Anterior cingulate cortex (tissue), 58 donors: Measurements from ENCODE around the gene MPZL2.

Experiments
- DNase-seq, 58 donors: peaks; one replicate each; lab custom pipeline; 2025; lab: John Stamatoyannopoulos, UW

MPZL2 gene

GRCh38 chr11:118245936-118246562, 18.0 kb downstream of the MPZL2 start:
- no peak for DNase-seq

DNA sequence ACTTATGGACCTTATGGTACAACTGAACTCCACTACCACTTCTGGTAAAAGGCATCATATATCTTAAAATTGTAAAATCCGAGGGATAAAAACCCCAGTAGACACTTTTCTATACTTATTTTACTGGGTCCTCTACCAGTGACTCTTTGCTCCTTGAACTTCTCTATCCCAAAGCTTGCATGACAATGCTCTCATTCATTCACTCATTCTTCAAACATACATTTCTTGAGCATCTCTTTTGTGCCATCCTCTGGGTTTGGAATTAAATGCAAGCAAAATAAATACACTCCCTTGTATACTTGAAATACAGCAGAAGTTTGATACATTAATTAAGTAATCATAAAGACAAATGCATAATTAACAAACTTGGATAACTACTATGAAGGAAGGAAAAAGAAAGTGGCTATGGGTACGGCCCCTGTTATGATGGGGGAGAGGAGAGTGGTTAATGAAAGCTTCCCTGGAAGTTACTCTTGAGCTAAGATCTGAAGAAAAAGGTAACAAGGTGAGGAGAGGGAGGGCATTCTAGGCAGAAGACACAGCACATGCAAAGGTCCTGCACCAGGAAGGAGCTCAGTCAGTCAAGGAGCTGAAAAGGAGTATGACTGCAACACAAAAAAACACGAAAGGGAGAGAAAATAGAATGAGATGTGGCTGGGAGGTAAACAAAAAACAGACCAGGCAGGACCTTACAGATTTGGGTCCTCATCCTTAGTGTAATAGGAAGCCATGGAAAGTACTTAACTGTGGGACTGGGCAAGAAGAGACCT, 19.9 kb downstream of the MPZL2 start:
- no peak for DNase-seq

DNA sequence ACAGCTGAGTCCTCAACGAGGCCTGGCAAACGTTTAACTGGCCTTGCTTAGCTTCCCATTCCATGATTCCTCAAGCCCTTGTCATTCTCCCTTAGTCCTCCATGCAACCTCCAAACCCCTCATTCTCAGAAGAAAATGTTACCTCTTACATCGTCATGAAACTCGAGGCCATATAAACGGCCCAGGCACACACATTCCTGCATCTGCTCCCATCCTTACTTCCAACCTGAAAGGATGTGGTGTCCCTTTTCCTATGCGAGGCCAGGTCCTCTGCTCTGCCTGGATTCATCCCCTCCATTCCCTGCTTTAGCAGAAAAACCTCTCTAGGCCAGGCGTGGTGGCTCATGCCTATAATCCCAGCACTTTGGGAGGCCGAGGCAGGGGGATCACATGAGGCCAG, 20.9 kb downstream of the MPZL2 start:
- no peak for DNase-seq

DNA sequence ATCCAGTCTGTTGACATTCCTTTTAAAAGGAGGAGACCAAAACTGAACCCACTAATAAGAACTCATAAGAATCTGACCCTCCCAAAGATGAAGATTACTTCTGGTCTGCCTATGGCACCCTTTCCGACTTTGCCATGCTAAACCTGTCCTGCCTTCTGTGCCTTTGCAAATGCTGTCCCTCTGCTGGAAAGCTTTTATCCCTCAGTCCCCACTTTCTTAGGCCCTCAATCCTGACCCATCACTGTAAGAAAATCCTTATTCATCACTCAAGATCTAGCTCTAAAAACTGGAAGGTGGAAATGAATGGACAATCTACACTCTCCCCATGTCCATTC, 22.4 kb downstream of the MPZL2 start:
- DNase-seq = no peak

DNA sequence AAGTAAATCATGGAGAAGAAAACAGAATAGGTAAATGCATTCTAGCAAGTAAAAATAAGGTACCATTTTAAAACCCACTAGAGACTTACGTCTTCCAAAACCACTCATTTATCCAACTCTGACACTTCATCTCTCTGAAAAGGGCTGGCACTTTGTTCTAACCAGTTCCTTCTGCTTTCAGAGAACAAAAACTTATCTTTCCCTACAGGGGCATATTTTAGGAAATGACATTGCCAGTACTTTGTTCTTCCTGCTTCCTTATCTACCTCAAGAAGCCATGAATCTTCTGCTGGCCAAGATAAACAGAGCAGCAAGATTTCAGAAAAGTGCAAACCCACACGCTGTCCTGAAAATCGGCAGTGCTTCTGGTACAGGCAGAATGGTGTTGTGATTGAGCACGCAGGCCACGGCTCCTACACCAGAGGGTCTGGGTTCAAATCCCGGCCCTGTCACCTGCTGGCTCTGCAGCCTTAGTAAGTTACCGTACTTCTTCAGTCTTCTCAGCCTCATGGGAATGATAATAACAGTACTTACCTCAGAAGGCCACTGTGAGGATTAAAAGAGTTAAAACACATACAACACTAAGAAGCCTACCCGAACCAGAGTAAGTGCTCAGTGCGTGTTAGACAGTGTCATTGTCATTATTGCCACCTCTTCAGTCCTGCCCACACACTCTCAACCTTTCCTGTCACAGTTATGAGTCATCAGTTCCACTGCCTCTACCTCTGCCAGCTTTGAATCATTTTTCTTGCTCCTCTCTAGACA, 22.9 kb downstream of the MPZL2 start:
- peak in 1 of 58 donors; percentile 36 for DNase-seq

DNA sequence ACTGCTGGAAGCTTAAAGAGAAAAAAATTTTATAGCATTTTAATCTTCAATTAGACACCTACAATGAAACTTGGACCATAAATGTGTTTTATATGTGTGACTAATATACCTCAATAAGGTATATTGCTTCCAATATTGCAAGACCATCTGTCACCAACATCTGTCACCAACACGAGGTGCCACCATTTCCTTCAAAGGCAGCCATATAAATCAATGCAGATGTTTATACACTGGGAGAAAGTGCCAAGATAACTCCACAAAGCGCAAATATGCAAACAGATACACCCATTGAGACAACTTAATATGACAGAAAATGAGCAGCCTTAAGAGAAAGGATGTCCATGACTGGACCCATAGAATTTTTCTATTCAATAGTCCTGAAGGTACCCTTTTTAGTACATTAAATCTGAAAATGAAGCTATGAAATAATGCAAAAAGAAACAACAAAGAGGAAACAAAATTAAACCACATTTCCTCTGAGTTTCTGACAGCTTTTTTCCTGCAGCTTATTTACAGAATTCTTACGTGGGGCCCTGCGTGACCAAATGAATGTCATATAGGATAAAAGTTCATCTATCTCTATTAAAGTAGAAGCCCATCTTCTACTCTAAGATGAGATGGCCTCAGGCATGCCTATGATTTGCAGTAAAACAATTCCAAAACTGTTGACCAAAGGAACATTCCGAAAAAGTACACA, 24.4 kb downstream of the MPZL2 start:
- DNase-seq = no peak

DNA sequence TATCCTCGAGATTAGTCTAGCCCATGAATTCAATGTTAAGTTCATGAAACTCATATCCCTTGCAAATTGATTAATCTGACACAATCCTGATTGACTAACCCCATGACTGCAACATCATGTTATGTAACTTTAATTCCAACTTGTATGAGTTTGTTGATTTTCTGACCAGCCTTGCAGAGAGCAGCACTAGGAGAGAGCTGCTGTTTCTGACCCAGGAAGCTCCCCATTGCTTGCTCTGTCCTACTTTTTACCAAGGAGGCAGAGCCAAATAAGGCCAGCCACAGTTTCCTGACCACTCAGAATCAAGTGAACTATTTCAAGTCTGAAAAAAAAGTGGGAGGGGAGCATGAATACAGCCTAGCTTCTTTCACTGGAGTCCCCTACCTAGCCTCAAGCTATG, 25.2 kb downstream of the MPZL2 start:
- DNase-seq = no peak

- no peak for DNase-seq
Observed at GRCh38 chr11:118238421-118238820, 25.7 kb downstream of the MPZL2 start.

GRCh38 chr11:118236170-118236569, 27.9 kb downstream of the MPZL2 start:
- DNase-seq = no peak

DNA sequence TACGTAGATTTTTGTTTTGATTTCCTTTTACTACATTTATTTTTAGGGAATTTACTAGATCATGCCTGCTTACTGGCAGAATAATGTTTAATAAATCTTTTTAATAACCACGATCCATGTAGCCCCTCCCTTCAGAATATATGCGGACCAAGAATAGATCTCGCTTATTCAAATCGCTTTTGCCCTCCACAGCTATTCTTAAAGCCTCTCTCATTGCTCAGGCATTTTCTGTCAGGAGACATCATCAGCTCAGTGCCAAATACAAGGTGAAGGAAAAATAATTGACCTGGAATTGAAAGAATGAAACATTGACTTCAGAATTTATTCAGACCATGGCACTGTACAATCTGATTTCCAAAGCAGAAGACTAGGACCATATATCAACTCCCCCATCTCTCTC, 29.3 kb downstream of the MPZL2 start:
- no peak for DNase-seq

GRCh38 chr11:118233850-118234249, 30.2 kb downstream of the MPZL2 start:
- DNase-seq = no peak

DNA sequence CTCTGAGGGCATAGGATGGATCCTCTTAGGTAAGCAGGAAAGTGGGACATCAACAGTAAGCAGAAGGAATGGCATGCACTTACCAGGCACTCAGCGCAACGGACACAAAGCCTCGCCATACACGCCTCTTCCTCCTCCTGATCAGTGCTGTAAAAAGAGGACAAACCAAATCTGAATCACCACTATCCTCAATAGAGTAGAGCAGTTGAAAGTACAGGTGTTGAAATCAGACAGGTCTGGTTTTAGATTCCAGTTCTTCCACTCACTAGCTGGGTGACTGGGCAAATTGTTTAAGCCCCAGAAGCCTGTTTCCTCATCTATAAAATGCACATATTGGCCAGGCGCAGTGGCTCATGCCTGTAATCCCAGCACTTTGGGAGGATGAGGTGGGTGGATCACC, 30.7 kb downstream of the MPZL2 start:
- DNase-seq = no peak

DNA sequence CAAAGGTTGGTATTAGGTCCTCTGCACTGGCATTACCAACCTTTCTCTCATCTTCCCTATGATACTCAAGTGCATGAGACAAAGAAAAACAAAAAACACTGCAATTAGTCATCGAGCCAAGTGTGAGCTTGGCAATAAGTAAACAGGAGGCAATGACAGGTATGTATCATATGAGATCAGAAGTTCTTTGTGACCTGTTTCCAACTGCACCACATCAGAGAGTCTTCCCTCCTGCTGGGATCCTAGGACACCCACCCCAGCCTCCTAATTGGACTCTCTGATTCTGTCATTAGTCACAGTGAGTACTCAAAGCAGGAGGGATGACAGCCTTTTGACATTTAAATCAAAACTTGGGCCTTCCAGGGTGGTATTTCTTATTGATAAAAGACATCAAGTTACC, 31.4 kb downstream of the MPZL2 start:
- no peak for DNase-seq

- no peak for DNase-seq
Observed at GRCh38 chr11:118231461-118231860, 32.6 kb downstream of the MPZL2 start.

- DNase-seq = no peak
Observed at GRCh38 chr11:118230088-118230487, 34.0 kb downstream of the MPZL2 start.

GRCh38 chr11:118229274-118229847, 34.7 kb downstream of the MPZL2 start:
- no peak for DNase-seq

- DNase-seq = no peak
Observed at GRCh38 chr11:118227865-118228785, 36.0 kb downstream of the MPZL2 start.

- DNase-seq = no peak
Observed at GRCh38 chr11:118226781-118227180, 37.3 kb downstream of the MPZL2 start.

DNA sequence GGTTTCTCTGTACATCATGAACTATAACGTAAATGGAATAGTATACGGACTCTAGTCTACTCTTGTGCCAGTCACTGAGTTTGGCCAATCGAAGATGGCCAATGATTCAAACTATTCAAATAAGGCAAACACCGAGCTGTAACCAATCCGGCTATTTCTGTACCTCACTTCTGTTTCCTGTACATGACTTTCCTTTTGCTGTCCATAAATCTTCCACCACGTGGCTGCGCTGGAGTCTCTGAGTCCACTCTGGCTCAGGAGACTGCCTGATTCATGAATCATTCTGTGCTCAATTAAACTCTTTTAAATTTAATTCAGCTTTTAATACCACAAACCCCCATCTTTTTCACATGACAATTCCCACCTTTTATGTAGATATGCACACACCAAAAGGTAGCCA, 37.8 kb downstream of the MPZL2 start:
- no peak for DNase-seq
